Stimulated activated naive CD8-positive, alpha-beta T cell treated with anti-CD3 and anti-CD28 coated beads, Interleukin-15, amount 100 ng/mL, for 72 hours (primary cell): Measurements from ENCODE around the gene FETUB.
A peak's percentile ranks its signal among the peaks of the same experiment; 100 is the strongest.
"Not testable (repeated sequence)": the region's sequence is repeated elsewhere in the genome, so short reads cannot be mapped to it uniquely, and the experiment has no call there.

Source experiments
- ATAC-seq: fragments of 150-1000 bp; cut with Tn5 transposase; 2 replicates; pipeline ENCODE4 v1.10.0; 2021; ENCODE audit warnings: mild to moderate bottlenecking, moderate library complexity
- DNase-seq, 2 donors: peaks; one replicate each; pipeline ENCODE4 v3.0.0; 2021 to 2022
- H3K27ac Mint-ChIP-seq, 2 donors: one replicate each; pipeline ENCODE4 v1.8.0; 2022; ENCODE audit warnings: mild to moderate bottlenecking in 2 of 2, mixed read lengths in 2 of 2, moderate library complexity in 2 of 2
- H3K27me3 Mint-ChIP-seq: one replicate; pipeline ENCODE4 v1.8.0; 2022; ENCODE audit warnings: mixed read lengths
- H3K4me1 Mint-ChIP-seq: one replicate; pipeline ENCODE4 v1.8.0; 2022; ENCODE audit warnings: mild to moderate bottlenecking, mixed read lengths
- H3K4me3 Mint-ChIP-seq, 2 donors: one replicate each; pipeline ENCODE4 v1.8.0; 2022; ENCODE audit warnings: mild to moderate bottlenecking in 2 of 2, mixed read lengths in 2 of 2, moderate library complexity in 1 of 2
- H3K9me3 Mint-ChIP-seq, 2 donors: one replicate each; pipeline ENCODE4 v1.8.0; 2022; ENCODE audit warnings: mixed read lengths in 2 of 2

Gene FETUB

DNA sequence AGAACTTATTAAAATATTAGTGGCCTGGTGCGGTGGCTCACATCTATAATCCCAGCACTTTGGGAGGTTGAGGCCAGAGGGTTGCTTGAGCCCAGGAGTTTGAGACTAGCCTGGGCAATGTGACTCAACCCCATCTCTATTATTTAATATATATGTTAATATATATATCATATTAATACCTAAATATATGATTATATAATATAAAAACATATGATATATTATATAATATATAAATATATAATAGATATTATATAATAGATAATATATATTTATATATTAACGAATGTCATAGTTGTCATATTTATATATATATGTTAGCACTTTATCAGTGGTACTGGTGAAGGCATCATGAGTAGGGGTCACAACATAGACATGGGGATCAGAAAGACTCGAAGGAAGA, 30.9 kb downstream of the FETUB start:
- Mint-ChIP-seq H3K4me1 (peaks cover 17% of the 10 kb centered on the region), H3K27ac (no peak overlapping the region), H3K27me3 (peaks cover 28% of the 10 kb centered on the region), H3K4me3 (no peak overlapping the region), H3K9me3 (no peaks in the 10 kb centered on the region)
- no peak for DNase-seq
- no peak for ATAC-seq

DNA sequence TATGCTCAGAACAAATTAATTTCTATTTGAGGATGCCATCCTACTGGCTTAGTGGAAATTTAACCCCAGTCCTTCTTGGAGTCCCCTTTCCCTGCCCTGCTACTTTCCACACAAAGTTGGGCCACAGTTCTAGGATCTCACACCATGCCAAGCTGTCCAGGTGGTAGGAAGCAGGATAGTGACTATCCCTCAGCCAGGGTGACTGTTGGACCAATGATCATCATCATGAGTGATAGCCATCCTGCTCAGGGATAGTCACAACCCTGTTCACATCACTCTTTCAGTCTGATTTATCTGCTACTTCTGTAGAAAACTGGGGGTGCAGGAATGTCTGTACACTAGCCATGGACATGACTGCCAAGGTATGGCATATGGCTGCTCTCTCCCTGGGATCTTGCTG, 38.4 kb downstream of the FETUB start:
- no peak for DNase-seq
- ATAC-seq, result no peak
- Mint-ChIP-seq H3K27ac (no peak overlapping the region), H3K27me3 (peaks cover 64% of the 10 kb centered on the region), H3K4me3 (no peak overlapping the region), H3K4me1 (no peaks in the 10 kb centered on the region), H3K9me3 (peaks cover 0 to 6% of the 10 kb centered on the region in 2 donors)

DNA sequence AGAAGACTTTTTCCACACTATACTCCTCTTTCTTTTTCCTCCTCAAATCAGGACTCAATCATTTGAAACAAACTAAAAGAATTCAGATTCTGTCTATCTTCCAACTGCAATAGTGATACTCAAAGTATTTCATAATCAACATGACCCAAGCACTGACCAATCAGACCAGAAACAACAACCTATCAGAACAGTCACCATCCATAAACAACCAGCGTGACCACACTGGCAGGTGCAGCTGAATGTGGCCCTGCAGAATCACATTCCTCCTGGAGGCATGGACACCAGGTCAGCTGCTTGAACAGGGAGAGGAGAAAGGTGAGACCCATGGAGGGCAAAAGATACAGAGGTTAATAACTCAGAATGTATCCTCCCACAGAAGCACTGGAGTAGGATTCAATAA, 39.0 kb downstream of the FETUB start:
- DNase-seq (no peak), ATAC-seq (no peak)
- Mint-ChIP-seq H3K27ac (no peak overlapping the region), H3K9me3 (peaks cover 0 to 6% of the 10 kb centered on the region in 2 donors), H3K27me3 (peaks cover 63% of the 10 kb centered on the region), H3K4me1 (no peaks in the 10 kb centered on the region), H3K4me3 (no peak overlapping the region)

DNA sequence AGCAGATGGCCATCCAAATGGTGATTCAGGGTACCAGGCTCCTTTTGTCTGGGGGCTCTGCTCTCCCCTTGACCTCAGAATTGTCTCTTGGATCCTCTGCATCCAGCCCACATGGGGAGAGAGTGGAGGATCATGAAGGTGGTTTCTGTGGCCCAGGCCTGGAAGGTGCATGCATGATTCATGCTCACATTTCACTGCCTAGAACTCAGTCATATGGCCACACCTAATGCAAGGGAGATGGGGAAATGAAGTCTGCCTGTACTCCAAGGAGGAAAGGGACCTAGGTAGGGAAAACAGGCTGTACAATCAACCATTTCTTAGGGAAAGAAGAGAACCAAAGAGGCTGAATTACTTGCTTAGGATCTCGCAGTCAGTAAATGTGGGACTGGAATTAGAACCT, 40.7 kb downstream of the FETUB start:
- peaks cover 13 to 20% of the 10 kb centered on the region in 2 donors for H3K9me3 Mint-ChIP-seq
- no peaks in the 10 kb centered on the region for H3K4me1 Mint-ChIP-seq
- ATAC-seq (no peak), DNase-seq (no peak)
- H3K4me3 Mint-ChIP-seq, result no peak overlapping the region
- H3K27me3 Mint-ChIP-seq, result peaks cover 62% of the 10 kb centered on the region
- no peak overlapping the region for H3K27ac Mint-ChIP-seq

DNA sequence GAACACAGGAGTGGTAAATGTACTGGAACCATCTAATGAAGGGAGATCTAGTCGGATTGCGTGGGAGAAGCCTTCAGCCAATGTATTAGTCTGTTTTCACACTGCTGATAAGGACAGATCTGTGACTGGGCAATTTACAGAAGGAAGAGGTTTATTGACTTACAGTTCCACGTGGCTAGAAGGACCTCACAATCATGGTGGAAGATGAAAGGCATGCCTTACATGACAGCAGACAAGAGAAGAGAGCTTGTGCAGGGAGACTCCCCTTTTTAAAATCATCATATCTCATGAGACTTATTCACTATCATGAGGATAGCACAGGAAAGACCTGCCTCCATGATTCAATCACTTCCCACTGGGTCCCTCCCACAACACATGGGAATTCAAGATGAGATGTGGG, 42.6 kb downstream of the FETUB start:
- peaks cover 21 to 25% of the 10 kb centered on the region in 2 donors for H3K9me3 Mint-ChIP-seq
- DNase-seq, result no peak
- peaks cover 66% of the 10 kb centered on the region for H3K27me3 Mint-ChIP-seq
- H3K4me3 Mint-ChIP-seq, result no peak overlapping the region
- H3K4me1 Mint-ChIP-seq, result no peaks in the 10 kb centered on the region
- H3K27ac Mint-ChIP-seq, result no peak overlapping the region
- ATAC-seq, result no peak

DNA sequence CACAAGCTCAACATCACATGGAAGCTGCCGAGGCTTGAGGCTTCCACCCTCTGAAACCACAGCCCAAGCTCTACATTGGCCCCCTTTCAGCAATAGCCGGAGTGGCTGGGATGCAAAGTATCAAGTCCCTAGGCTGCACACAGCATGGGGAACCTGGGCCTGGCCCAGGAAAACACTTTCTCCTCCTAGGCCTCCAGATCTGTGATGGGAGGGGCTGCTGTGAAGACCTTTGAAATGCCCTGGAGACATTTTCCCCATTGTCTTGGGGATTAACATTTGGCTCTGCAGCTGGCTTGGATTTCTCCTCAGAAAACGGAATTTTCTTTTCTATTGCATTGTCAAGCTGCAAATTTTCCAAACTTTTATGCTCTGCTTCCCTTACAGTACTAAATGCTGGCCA, 43.8 kb downstream of the FETUB start:
- Mint-ChIP-seq H3K27ac (no peak overlapping the region), H3K27me3 (peaks cover 63% of the 10 kb centered on the region), H3K4me3 (no peak overlapping the region), H3K4me1 (no peaks in the 10 kb centered on the region), H3K9me3 (peaks cover 21 to 25% of the 10 kb centered on the region in 2 donors)
- ATAC-seq (no peak), DNase-seq (no peak)

DNA sequence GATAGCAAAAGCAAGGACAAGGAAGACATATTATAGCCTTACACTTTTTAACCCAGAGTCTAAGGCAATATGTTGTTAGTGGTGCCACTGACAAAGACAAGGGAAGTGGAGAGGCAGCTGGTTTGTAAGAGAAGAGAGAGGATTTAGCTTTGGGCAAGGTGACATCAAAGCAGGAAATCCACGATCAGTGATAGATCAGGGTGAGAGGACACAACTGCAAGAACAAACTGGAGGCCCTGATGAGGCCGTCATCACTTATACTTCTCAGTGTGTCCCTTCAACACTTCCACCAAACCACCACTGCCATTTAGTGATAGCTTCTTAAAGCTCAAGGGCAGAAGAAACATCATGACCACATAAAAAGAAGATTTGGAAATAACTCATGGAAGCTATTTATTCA, 46.3 kb downstream of the FETUB start:
- Mint-ChIP-seq H3K27me3 (peaks cover 58% of the 10 kb centered on the region), H3K9me3 (peaks cover 21 to 25% of the 10 kb centered on the region in 2 donors)
- not testable (repeated sequence) for H3K4me1 Mint-ChIP-seq, DNase-seq, H3K27ac Mint-ChIP-seq, ATAC-seq, H3K4me3 Mint-ChIP-seq

DNA sequence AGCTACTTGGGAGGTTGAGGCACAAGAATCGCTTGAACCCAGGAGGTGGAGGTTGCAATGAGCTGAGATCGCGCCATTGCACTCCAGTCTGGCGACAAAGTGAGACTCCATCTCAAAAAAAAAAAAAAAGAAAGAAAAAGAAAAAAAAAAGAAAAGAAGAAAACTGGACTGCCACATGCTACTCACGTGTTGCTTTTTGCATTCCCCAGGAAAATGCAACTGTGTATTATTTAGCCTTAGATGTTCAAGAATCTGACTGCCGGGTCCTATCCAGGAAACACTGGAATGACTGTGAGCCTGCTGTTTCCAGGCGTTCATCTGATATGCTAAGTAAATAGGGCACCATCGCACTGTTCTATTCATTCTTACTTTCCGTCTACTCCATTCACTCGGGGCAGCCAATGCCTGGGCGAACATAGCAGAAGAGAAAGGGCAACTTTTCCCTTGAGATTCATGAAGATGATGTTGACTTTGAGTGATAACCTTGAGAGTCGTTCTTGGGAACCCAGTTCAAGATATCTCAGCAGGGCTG, 47.0 kb downstream of the FETUB start:
- Mint-ChIP-seq H3K4me3 (no peak overlapping the region), H3K4me1 (no peaks in the 10 kb centered on the region), H3K9me3 (peaks cover 21 to 25% of the 10 kb centered on the region in 2 donors), H3K27ac (no peak overlapping the region), H3K27me3 (peaks cover 61% of the 10 kb centered on the region)
- ATAC-seq (no peak), DNase-seq (no peak)

DNA sequence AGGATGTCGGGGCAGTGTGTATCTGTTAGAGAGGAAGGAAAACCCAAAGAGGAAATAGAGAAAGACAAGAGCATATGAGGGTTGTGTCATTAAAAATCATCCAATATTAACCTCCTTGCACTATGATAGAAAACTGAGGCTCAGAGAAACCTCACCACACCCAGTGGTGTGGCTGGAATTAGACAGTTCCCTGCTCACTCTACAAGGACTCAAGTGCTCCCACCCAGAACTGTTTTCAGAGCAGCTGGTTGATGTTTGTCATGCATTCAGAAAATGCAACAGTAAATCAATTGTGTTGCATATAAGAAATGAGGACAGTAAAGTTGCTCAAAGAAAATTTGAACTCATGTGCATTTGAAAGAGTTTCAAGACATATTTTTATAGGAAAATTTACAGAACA, 50.1 kb downstream of the FETUB start:
- not testable (repeated sequence) for H3K4me1 Mint-ChIP-seq, H3K4me3 Mint-ChIP-seq, ATAC-seq, H3K27ac Mint-ChIP-seq, DNase-seq
- peaks cover 11 to 14% of the 10 kb centered on the region in 2 donors for H3K9me3 Mint-ChIP-seq
- peaks cover 57% of the 10 kb centered on the region for H3K27me3 Mint-ChIP-seq

DNA sequence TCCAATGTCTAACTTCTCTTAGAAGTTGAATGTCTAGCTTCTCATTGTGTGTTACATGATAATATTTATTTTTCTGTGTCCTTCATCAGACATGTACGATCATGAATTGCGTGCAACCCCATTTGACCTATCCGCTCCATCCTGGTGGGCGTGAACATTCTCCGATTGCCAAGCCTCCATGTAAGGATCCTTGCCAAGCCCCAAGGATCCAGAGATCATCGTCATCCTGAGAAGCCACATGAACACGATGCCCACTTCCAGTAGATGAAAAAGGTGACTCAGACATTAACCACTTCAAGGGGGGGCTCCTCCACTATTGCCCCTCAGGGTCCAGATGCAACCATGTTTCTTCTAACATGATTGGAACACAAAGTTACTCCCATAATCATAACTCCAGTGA, 51.5 kb downstream of the FETUB start:
- no peak overlapping the region for H3K4me3 Mint-ChIP-seq
- no peaks in the 10 kb centered on the region for H3K4me1 Mint-ChIP-seq
- ATAC-seq (no peak), DNase-seq (no peak)
- no peaks in the 10 kb centered on the region for H3K9me3 Mint-ChIP-seq
- no peak overlapping the region for H3K27ac Mint-ChIP-seq
- peaks cover 43% of the 10 kb centered on the region for H3K27me3 Mint-ChIP-seq

DNA sequence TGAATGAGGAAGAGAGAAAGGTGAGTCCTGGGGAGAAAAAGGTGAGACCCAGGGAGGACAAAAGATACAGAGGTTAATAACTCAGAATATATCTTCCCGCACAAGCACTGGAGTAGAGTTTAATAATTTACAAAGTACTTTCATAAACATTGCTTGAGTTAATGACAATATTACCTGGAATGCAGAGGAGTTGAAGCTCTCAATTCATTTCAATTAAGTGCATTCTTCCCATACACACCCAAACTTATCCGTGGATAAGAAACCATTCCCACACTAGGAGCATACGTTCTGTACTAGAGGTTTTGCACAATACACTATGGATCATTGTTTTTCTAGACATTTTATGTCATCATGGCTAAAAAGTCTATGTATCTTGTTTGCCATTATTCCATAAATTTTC, 53.6 kb downstream of the FETUB start:
- no peaks in the 10 kb centered on the region for H3K9me3 Mint-ChIP-seq
- ATAC-seq (no peak), DNase-seq (no peak)
- peaks cover 30% of the 10 kb centered on the region for H3K27me3 Mint-ChIP-seq
- H3K4me1 Mint-ChIP-seq, result no peaks in the 10 kb centered on the region
- no peak overlapping the region for H3K4me3 Mint-ChIP-seq
- H3K27ac Mint-ChIP-seq, result no peak overlapping the region

DNA sequence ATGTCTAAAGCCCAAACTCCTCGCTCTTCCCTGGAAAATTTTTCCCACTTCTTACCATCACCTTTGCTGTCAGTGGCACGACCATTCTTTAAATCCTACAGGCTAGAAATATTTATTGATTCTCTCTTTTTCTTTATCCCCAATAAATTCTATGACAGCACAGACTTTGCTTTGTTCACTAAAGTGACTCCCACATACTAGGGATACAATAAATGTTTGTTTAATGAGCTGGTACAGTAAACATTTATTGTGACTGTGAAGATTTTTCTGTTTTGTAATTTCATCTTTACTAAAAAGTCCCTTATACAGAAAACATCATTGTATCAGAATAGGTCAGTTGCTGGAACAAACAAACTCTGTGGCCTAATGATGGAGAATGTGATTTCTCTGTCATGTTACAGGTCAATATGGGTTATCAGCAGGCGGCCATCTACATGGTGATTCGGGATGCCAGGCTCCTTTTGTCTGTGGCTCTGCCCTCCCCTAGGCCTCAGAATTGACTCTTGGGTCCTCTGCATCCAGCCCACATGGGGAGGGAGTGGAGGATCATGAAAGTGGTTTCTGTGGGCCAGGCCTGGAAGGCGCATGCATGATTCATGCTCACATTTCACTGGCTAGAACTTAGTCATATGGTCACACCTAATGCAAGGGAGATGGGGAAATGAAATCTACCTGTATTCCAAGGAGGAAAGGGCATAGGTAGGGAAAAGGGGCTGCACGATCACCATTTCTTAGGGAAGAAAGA, 54.3 kb downstream of the FETUB start:
- no peak overlapping the region for H3K4me3 Mint-ChIP-seq
- no peaks in the 10 kb centered on the region for H3K9me3 Mint-ChIP-seq
- no peaks in the 10 kb centered on the region for H3K4me1 Mint-ChIP-seq
- DNase-seq (no peak), ATAC-seq (peak; percentile 39)
- H3K27ac Mint-ChIP-seq, result no peak overlapping the region
- peaks cover 30% of the 10 kb centered on the region for H3K27me3 Mint-ChIP-seq

DNA sequence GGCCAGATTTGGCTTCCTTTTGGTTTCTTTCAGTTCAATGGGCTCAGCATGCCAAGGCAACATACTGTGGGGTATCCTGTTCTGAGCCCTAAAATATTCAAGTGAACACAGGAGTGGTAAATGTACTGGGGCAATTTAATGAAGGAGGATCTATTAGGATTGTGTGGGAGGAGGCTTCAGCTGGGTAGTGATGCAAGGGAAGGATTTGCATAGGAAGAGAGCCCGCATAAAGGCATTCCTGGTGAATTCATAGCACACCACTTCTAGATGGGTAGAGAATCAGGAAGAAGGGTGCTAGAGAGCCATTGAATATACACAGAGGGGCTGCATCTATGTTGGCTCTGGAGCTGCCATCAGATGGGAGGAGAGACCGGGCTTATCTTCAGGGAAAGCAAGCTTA, 56.3 kb downstream of the FETUB start:
- Mint-ChIP-seq H3K9me3 (no peaks in the 10 kb centered on the region), H3K27ac (no peak overlapping the region), H3K4me3 (no peak overlapping the region), H3K4me1 (no peaks in the 10 kb centered on the region), H3K27me3 (peaks cover 24% of the 10 kb centered on the region)
- DNase-seq (no peak), ATAC-seq (no peak)

DNA sequence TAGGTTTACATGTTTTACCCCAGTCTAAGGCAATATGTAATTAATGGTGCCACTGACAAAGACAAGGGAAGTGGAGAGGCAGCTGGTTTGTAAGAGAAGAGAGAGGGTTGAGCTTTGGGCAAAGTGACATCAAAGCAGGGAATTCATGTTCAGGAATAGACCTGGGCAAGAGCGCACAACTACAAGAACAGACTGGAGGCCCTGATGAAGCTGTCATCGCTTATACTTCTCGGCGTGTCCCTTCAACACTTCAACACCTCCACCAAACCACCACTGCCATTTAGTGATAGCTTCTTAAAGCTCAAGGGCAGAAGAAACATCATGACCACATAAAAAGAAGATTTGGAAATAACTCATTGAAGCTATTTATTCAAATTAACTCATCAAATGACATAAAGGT, 57.3 kb downstream of the FETUB start:
- Mint-ChIP-seq H3K9me3 (no peaks in the 10 kb centered on the region), H3K4me1 (no peaks in the 10 kb centered on the region), H3K4me3 (no peak overlapping the region), H3K27ac (no peak overlapping the region), H3K27me3 (peaks cover 29% of the 10 kb centered on the region)
- ATAC-seq (no peak), DNase-seq (no peak)

DNA sequence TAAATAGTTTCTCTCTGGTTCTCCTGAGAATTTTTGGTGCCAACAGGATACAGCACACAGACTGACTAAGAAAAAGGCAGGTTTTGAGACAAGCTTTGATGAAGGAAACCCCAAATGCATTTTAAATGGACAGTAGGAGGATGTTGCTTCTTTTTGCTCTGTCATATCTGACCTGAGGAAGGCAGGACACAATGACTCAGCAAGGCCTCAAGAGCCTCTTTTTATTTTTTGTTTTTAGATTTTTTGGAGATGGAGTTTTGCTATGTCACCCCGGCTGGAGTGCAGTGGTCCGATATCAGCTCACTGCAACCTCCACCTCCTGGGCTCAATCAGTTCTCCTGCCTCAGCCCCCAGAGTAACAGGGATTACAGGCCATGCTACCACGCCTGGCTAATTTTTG, 60.1 kb downstream of the FETUB start:
- Mint-ChIP-seq H3K9me3 (no peaks in the 10 kb centered on the region), H3K27ac (no peak overlapping the region), H3K4me1 (no peaks in the 10 kb centered on the region), H3K4me3 (no peak overlapping the region), H3K27me3 (peaks cover 28% of the 10 kb centered on the region)
- ATAC-seq, result peak; percentile 37
- no peak for DNase-seq

DNA sequence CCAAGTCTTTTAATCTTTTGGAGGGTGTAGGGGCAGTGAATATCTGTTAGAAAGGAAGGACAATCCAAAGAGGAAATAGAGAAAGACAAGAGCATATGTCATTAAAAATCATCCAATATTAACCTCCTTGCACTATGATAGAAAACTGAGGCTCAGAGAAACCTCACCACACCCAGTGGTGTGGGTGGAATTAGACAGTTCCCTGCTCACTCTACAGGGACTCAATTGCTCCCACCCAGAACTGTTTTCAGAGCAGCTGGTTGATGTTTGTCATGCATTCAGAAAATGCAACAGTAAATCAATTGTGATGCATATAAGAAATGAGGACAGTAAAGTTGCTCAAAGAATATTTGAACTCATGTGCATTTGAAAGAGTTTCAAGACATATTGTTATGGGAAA, 62.3 kb downstream of the FETUB start:
- ATAC-seq, H3K4me3 Mint-ChIP-seq, H3K27ac Mint-ChIP-seq, H3K9me3 Mint-ChIP-seq, DNase-seq: not testable (repeated sequence)
- Mint-ChIP-seq H3K4me1 (peaks cover 13% of the 10 kb centered on the region), H3K27me3 (peaks cover 48% of the 10 kb centered on the region)
